ENCODE results near the gene INKA1. TPM values are rescaled to one million over a fixed set of nuclear protein-coding genes. Genes with fewer than 3 reads are reported as not detected.

Gene INKA1
- total and polyA plus RNA-seq, 2 donors (not counting 1 experiment from before 2014, with no cell fraction given), result 6.5 to 7.3 TPM

GRCh38 chr3:49842843-49843517, 39.9 kb downstream of the INKA1 start:
- no peaks in the 10 kb centered on the region for H4K20me1 ChIP-seq (ENCODE audit: control insufficient read depth, extremely low read depth, insufficient read depth, low read length)
- no peak overlapping the region for H3K9ac ChIP-seq (ENCODE audit: insufficient read depth, low read length)
- H3K9me3 ChIP-seq (ENCODE audit: control insufficient read depth, insufficient read depth, low read depth, low read length), result no peaks in the 10 kb centered on the region
- no peak for TF ChIP-seq EZH2 (IDR thresholded peaks at IDR 0.05; ENCODE audit: low read length, missing control alignments)
- no peak for TF ChIP-seq CTCF (conservative IDR thresholded peaks at IDR 0.05 in 1 of 2, IDR thresholded peaks at IDR 0.05 in 1 of 2; ENCODE audit: low read depth in 1 of 2, low read length in 2 of 2)
- no peak overlapping the region for H3K27ac ChIP-seq (ENCODE audit: insufficient read depth, low read length)
- no peak for DNase-seq (ENCODE audit: low read depth in 2 of 2)
- H3K4me3 ChIP-seq (replicated peaks in 1 of 4; ENCODE audit: control extremely low read depth in 1 of 4, insufficient read depth in 1 of 4, low read depth in 3 of 4, low read length in 4 of 4), result no peak overlapping the region
- H3K36me3 ChIP-seq (ENCODE audit: control insufficient read depth, insufficient read depth, low read length), result no peaks in the 10 kb centered on the region
- peaks cover 8% of the 10 kb centered on the region for H3K4me1 ChIP-seq (ENCODE audit: control insufficient read depth, extremely low read depth, insufficient read depth, low read length)
- no peaks in the 10 kb centered on the region for H3K27me3 ChIP-seq (ENCODE audit: control insufficient read depth, insufficient read depth, low read length)
- H3K79me2 ChIP-seq (ENCODE audit: control insufficient read depth, insufficient read depth, low read length), result no peaks in the 10 kb centered on the region
- H2AFZ ChIP-seq (ENCODE audit: low read length), result no peak overlapping the region
- no peak overlapping the region for H3K4me2 ChIP-seq (ENCODE audit: extremely low read depth, insufficient read depth, low read length)

DNA sequence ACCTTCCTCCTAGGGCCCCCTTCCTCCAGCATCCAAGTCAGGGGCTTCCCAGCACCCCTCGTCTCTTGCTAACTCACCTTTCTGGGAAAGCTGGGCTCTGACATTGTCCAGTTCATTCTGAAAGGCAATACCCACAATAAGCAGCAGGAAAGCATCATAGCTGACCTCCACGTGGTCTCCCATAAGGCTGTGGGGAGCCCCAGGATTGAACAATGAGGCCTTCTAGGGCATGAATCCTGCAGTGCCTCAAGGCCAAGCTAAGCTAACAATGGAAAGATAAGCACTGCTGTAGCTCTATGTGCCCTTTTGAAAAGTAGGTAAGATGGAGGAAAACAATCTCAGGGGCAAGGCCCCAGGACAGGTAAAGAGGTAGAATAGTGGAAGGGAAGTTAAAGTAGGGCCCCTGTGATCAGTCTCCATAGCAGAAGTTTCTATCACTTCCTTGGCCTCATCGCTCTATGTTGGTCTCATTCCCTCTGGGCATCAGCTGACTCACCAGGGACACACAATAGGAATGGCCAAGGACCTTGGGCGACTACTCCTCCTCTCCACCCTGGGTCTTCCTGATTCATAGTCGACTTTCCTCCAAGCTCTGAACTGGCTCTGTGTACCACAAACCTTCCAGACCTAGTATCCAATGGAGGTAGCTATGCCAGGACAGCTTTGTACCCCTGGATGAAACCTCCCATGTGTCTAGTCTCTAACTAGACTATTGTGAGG, 41.6 kb downstream of the INKA1 start:
- H2AFZ ChIP-seq (ENCODE audit: low read length), result no peak overlapping the region
- peaks cover 5% of the 10 kb centered on the region for H3K4me1 ChIP-seq (ENCODE audit: control insufficient read depth, extremely low read depth, insufficient read depth, low read length)
- no peak overlapping the region for H3K27ac ChIP-seq (ENCODE audit: insufficient read depth, low read length)
- H3K27me3 ChIP-seq (ENCODE audit: control insufficient read depth, insufficient read depth, low read length), result no peaks in the 10 kb centered on the region
- DNase-seq (ENCODE audit: low read depth in 2 of 2), result no peak
- H3K79me2 ChIP-seq (ENCODE audit: control insufficient read depth, insufficient read depth, low read length), result no peaks in the 10 kb centered on the region
- no peaks in the 10 kb centered on the region for H3K36me3 ChIP-seq (ENCODE audit: control insufficient read depth, insufficient read depth, low read length)
- H3K9me3 ChIP-seq (ENCODE audit: control insufficient read depth, insufficient read depth, low read depth, low read length), result no peaks in the 10 kb centered on the region
- TF ChIP-seq CTCF (conservative IDR thresholded peaks at IDR 0.05 in 1 of 2, IDR thresholded peaks at IDR 0.05 in 1 of 2; ENCODE audit: low read depth in 1 of 2, low read length in 2 of 2) (no peak), EZH2 (IDR thresholded peaks at IDR 0.05; ENCODE audit: low read length, missing control alignments) (no peak)
- no peak overlapping the region for H3K9ac ChIP-seq (ENCODE audit: insufficient read depth, low read length)
- no peaks in the 10 kb centered on the region for H4K20me1 ChIP-seq (ENCODE audit: control insufficient read depth, extremely low read depth, insufficient read depth, low read length)
- no peak overlapping the region for H3K4me2 ChIP-seq (ENCODE audit: extremely low read depth, insufficient read depth, low read length)
- H3K4me3 ChIP-seq (replicated peaks in 1 of 4; ENCODE audit: control extremely low read depth in 1 of 4, insufficient read depth in 1 of 4, low read depth in 3 of 4, low read length in 4 of 4), result no peak overlapping the region

- no peaks in the 10 kb centered on the region for H3K36me3 ChIP-seq (ENCODE audit: control insufficient read depth, insufficient read depth, low read length)
- no peaks in the 10 kb centered on the region for H3K79me2 ChIP-seq (ENCODE audit: control insufficient read depth, insufficient read depth, low read length)
- H2AFZ ChIP-seq (ENCODE audit: low read length), result no peak overlapping the region
- no peak for TF ChIP-seq EZH2 (IDR thresholded peaks at IDR 0.05; ENCODE audit: low read length, missing control alignments)
- H3K9me3 ChIP-seq (ENCODE audit: control insufficient read depth, insufficient read depth, low read depth, low read length), result no peaks in the 10 kb centered on the region
- H3K4me2 ChIP-seq (ENCODE audit: extremely low read depth, insufficient read depth, low read length), result no peak overlapping the region
- H3K4me1 ChIP-seq (ENCODE audit: control insufficient read depth, extremely low read depth, insufficient read depth, low read length), result no peaks in the 10 kb centered on the region
- no peak overlapping the region for H3K4me3 ChIP-seq (replicated peaks in 1 of 4; ENCODE audit: control extremely low read depth in 1 of 4, insufficient read depth in 1 of 4, low read depth in 3 of 4, low read length in 4 of 4)
- no peaks in the 10 kb centered on the region for H4K20me1 ChIP-seq (ENCODE audit: control insufficient read depth, extremely low read depth, insufficient read depth, low read length)
- H3K9ac ChIP-seq (ENCODE audit: insufficient read depth, low read length), result no peak overlapping the region
- no peak for DNase-seq (ENCODE audit: low read depth in 2 of 2)
- no peak overlapping the region for H3K27ac ChIP-seq (ENCODE audit: insufficient read depth, low read length)
- H3K27me3 ChIP-seq (ENCODE audit: control insufficient read depth, insufficient read depth, low read length), result no peaks in the 10 kb centered on the region
These were observed 42.6 kb downstream of the INKA1 start for GRCh38 chr3:49845694-49846093.

Other genes starting within 250 kb of the INKA1 start
- under 0.01 TPM in 2 replicates for gene BSN, start 248.8 kb upstream of the INKA1 start, total RNA-seq
- gene BSN, start 248.8 kb upstream of the INKA1 start, polyA plus RNA-seq, result 0.01 TPM in 2 replicates
- 110 and 137 TPM in 2 replicates for gene APEH, start 128.9 kb upstream of the INKA1 start, total RNA-seq
- gene APEH, start 128.9 kb upstream of the INKA1 start, polyA plus RNA-seq, result 52.6 and 75.7 TPM in 2 replicates
- gene MST1, start 113.8 kb upstream of the INKA1 start, total RNA-seq, result 5.1 and 6.6 TPM in 2 replicates
- 3.5 and 4.0 TPM in 2 replicates for gene MST1, start 113.8 kb upstream of the INKA1 start, polyA plus RNA-seq
- 19.5 and 27.1 TPM in 2 replicates for gene RNF123, start 113.7 kb upstream of the INKA1 start, total RNA-seq
- gene RNF123, start 113.7 kb upstream of the INKA1 start, polyA plus RNA-seq, result 16.5 and 21.8 TPM in 2 replicates
- under 0.01 and 0.33 TPM in 2 replicates for gene AMIGO3, start 83.6 kb upstream of the INKA1 start, total RNA-seq
- gene AMIGO3, start 83.6 kb upstream of the INKA1 start, polyA plus RNA-seq, result 0.17 TPM in 1 of 2 replicates, not detected in the other
- gene GMPPB, start 79.3 kb upstream of the INKA1 start, total RNA-seq, result 13.6 and 14.4 TPM in 2 replicates
- 13.7 and 18.3 TPM in 2 replicates for gene GMPPB, start 79.3 kb upstream of the INKA1 start, polyA plus RNA-seq
- gene IP6K1, start 16.7 kb upstream of the INKA1 start, total RNA-seq, result 28.8 and 30.2 TPM in 2 replicates
- 38.8 and 45.4 TPM in 2 replicates for gene IP6K1, start 16.7 kb upstream of the INKA1 start, polyA plus RNA-seq
- under 0.01 TPM in 1 of 2 replicates, not detected in the other for gene CDHR4, start 3.4 kb upstream of the INKA1 start, total RNA-seq
- not detected in 2 replicates for gene CDHR4, start 3.4 kb upstream of the INKA1 start, polyA plus RNA-seq
- gene UBA7, start 10.7 kb downstream of the INKA1 start, total RNA-seq, result 50.1 and 57.1 TPM in 2 replicates
- gene UBA7, start 10.7 kb downstream of the INKA1 start, polyA plus RNA-seq, result 22.8 and 33.7 TPM in 2 replicates
- gene TRAIP, start 53.3 kb downstream of the INKA1 start, total RNA-seq, result 0.77 and 2.0 TPM in 2 replicates
- gene TRAIP, start 53.3 kb downstream of the INKA1 start, polyA plus RNA-seq, result 2.5 and 7.0 TPM in 2 replicates
- gene CAMKV, start 66.6 kb downstream of the INKA1 start, total RNA-seq, result not detected in 2 replicates
- 0.06 TPM in 1 of 2 replicates, not detected in the other for gene CAMKV, start 66.6 kb downstream of the INKA1 start, polyA plus RNA-seq
- 1.5 and 3.0 TPM in 2 replicates for gene MST1R, start 100.6 kb downstream of the INKA1 start, total RNA-seq
- gene MST1R, start 100.6 kb downstream of the INKA1 start, polyA plus RNA-seq, result 0.52 and 1.2 TPM in 2 replicates
- 11.8 and 12.2 TPM in 2 replicates for gene MON1A, start 126.5 kb downstream of the INKA1 start, total RNA-seq
- 6.7 and 9.3 TPM in 2 replicates for gene MON1A, start 126.5 kb downstream of the INKA1 start, polyA plus RNA-seq
- gene RBM6, start 136.9 kb downstream of the INKA1 start, total RNA-seq, result 41.3 and 46.1 TPM in 2 replicates
- gene RBM6, start 136.9 kb downstream of the INKA1 start, polyA plus RNA-seq, result 36.3 and 40.1 TPM in 2 replicates

Data from fibroblast of lung (primary cell).